WTC11 (cell line): ENCODE data around the gene ZNF581. TPM values are rescaled to one million over a fixed set of nuclear protein-coding genes. Genes with fewer than 3 reads are reported as not detected.

Source experiments
- ATAC-seq: fragments of 200-7000 bp; cut with Tn5 transposase; 2 replicates; pipeline ENCODE4 v1.10.0; 2021; ENCODE audit warnings: mild to moderate bottlenecking, moderate library complexity
- CTCF ChIA-PET: fragments of 300-600 bp; sonication (Branson Sonifier 250); formaldehyde crosslinking; loops from one replicate; lab custom pipeline; 2021; ENCODE audit warnings: antibody characterized with exemption; lab: Charles Lee
- POLR2A ChIA-PET: fragments of 350-600 bp; sonication (Branson Sonifier 250); formaldehyde crosslinking; loops from one replicate; lab custom pipeline; 2021; ENCODE audit warnings: antibody characterized with exemption; lab: Charles Lee
- DNase-seq: peaks from one replicate; pipeline ENCODE4 v3.0.0; 2021; ENCODE audit warnings: low spot score
- H3K27ac Mint-ChIP-seq: 2 replicates; pipeline ENCODE4 v1.8.0; 2021; ENCODE audit warnings: mixed read lengths
- H3K27me3 Mint-ChIP-seq: 2 replicates; pipeline ENCODE4 v1.8.0; 2021; ENCODE audit warnings: low read depth, mild to moderate bottlenecking, moderate library complexity, mixed read lengths
- H3K36me3 Mint-ChIP-seq: 2 replicates; pipeline ENCODE4 v1.8.0; 2021; ENCODE audit warnings: mixed read lengths
- H3K4me1 Mint-ChIP-seq: 2 replicates; pipeline ENCODE4 v1.8.0; 2022; ENCODE audit warnings: mixed read lengths
- H3K4me3 Mint-ChIP-seq: 2 replicates; pipeline ENCODE4 v1.8.0; 2021; ENCODE audit warnings: mild to moderate bottlenecking, moderate library complexity, mixed read lengths
- H3K9me3 Mint-ChIP-seq: 2 replicates; pipeline ENCODE4 v1.8.0; 2021; ENCODE audit warnings: mixed read lengths
- ATF2 ChIP-seq: sonication (generic); formaldehyde crosslinking; IDR thresholded peaks from 2 replicates; pipeline ENCODE4 v1.8.1; 2022; ENCODE audit warnings: low read depth, missing genetic modification reagents, borderline replicate concordance
- ATF3 ChIP-seq: sonication (generic); formaldehyde crosslinking; conservative IDR thresholded peaks from 2 replicates; pipeline ENCODE4 v1.8.1; 2022; ENCODE audit warnings: mild to moderate bottlenecking, missing genetic modification reagents
- CDX4 ChIP-seq: fragments of 250-450 bp; sonication (Bioruptor Pico); IDR thresholded peaks from 2 replicates; pipeline ENCODE4 v1.9.0; 2021; ENCODE audit warnings: moderate library complexity, mild to moderate bottlenecking, inconsistent platforms, borderline replicate concordance
- CTCF ChIP-seq: fragments of 200-600 bp; IDR thresholded peaks from 2 replicates; pipeline ENCODE4 v1.8.0; 2022; ENCODE audit warnings: antibody characterized with exemption
- E2F1 ChIP-seq: sonication (generic); formaldehyde crosslinking; IDR thresholded peaks from 2 replicates; pipeline ENCODE4 v1.8.0; 2022; ENCODE audit warnings: mild to moderate bottlenecking, missing genetic modification reagents
- ETV6 ChIP-seq: sonication (generic); formaldehyde crosslinking; IDR thresholded peaks from 2 replicates; pipeline ENCODE4 v1.8.1; 2022; ENCODE audit warnings: mild to moderate bottlenecking, missing genetic modification reagents
- FOXK1 ChIP-seq: sonication (generic); formaldehyde crosslinking; IDR thresholded peaks from 2 replicates; pipeline ENCODE4 v1.8.0; 2022; ENCODE audit warnings: mild to moderate bottlenecking, moderate library complexity, missing genetic modification reagents
- IRF1 ChIP-seq: sonication (generic); formaldehyde crosslinking; IDR thresholded peaks from 2 replicates; pipeline ENCODE4 v1.8.0; 2023; ENCODE audit warnings: missing genetic modification reagents
- MXD4 ChIP-seq: fragments of 250-450 bp; sonication (Bioruptor Pico); IDR thresholded peaks from 2 replicates; pipeline ENCODE4 v1.8.0; 2021; ENCODE audit warnings: mild to moderate bottlenecking, moderate library complexity, borderline replicate concordance
- MYBL2 ChIP-seq: sonication (generic); formaldehyde crosslinking; IDR thresholded peaks from 2 replicates; pipeline ENCODE4 v1.8.1; 2023; ENCODE audit warnings: mild to moderate bottlenecking, moderate library complexity, missing genetic modification reagents
- OVOL2 ChIP-seq: fragments of 250-450 bp; sonication (Bioruptor Pico); IDR thresholded peaks from 2 replicates; pipeline ENCODE4 v1.9.0; 2021; ENCODE audit warnings: mild to moderate bottlenecking, borderline replicate concordance
- SMAD3 ChIP-seq: sonication (generic); formaldehyde crosslinking; IDR thresholded peaks from 2 replicates; pipeline ENCODE4 v1.8.0; 2022; ENCODE audit warnings: missing genetic modification reagents, mild to moderate bottlenecking, borderline replicate concordance
- SOX15 ChIP-seq: fragments of 250-450 bp; sonication (Bioruptor Pico); IDR thresholded peaks from 2 replicates; pipeline ENCODE4 v1.9.0; 2021; ENCODE audit warnings: mild to moderate bottlenecking
- USF1 ChIP-seq: sonication (generic); formaldehyde crosslinking; IDR thresholded peaks from 2 replicates; pipeline ENCODE4 v1.8.0; 2022; ENCODE audit warnings: mild to moderate bottlenecking, missing genetic modification reagents
- ZNF263 ChIP-seq: sonication (generic); formaldehyde crosslinking; IDR thresholded peaks from 2 replicates; pipeline ENCODE4 v1.8.1; 2022; ENCODE audit warnings: low read depth, mild to moderate bottlenecking, moderate library complexity, missing genetic modification reagents
- ZNF281 ChIP-seq: sonication (generic); formaldehyde crosslinking; IDR thresholded peaks from 2 replicates; pipeline ENCODE4 v1.8.0; 2023; ENCODE audit warnings: mild to moderate bottlenecking, missing genetic modification reagents
- ZNF423 ChIP-seq: fragments of 250-450 bp; sonication (Bioruptor Pico); IDR thresholded peaks from 2 replicates; pipeline ENCODE4 v2.1.2; 2022; ENCODE audit warnings: mild to moderate bottlenecking, moderate library complexity
- ZNF512 ChIP-seq: sonication (generic); formaldehyde crosslinking; IDR thresholded peaks from 2 replicates; pipeline ENCODE4 v1.8.1; 2022; ENCODE audit warnings: missing genetic modification reagents, borderline replicate concordance
- ZNF532 ChIP-seq: fragments of 250-450 bp; sonication (Bioruptor Pico); IDR thresholded peaks from 2 replicates; pipeline ENCODE4 v1.9.0; 2021; ENCODE audit warnings: mild to moderate bottlenecking, borderline replicate concordance
- total RNA-seq: library from RNA; stranded (reverse); gene quantifications from 3 replicates; pipeline ENCODE4 v1.2.3, GENCODE V29; 2021

ZNF581 gene
- total RNA-seq, 1 experiment from 2014 or later: 100 TPM

GRCh38 chr19:55658846-55659459 is 15.5 kb downstream of the ZNF581 start (continued):
- TF ChIP-seq CDX4 (CRISPR knock-in tag): no peak
- TF ChIP-seq ATF2 (CRISPR knock-in tag): no peak
- TF ChIP-seq IRF1: no peak
- TF ChIP-seq ZNF512 (CRISPR knock-in tag): no peak
- no peak for TF ChIP-seq ZNF423 (CRISPR knock-in tag)
- TF ChIP-seq, all 79 proteins: peak for 0

GRCh38 chr19:55659822-55660221 is 16.4 kb downstream of the ZNF581 start:
- CTCF ChIA-PET: interaction anchor here (0.6 to 1.0 kb wide), 2 partner anchors 12 to 44 kb away, joined by 4 read pairs; no protein-coding TSS in a partner anchor
- H3K27me3 Mint-ChIP-seq: no peaks in the 10 kb centered on the region; the same call in 1 of the 2 replicates
- no peaks in the 10 kb centered on the region for H3K9me3 Mint-ChIP-seq
- POLR2A ChIA-PET: no interaction called here
- peaks cover 50% of the 10 kb centered on the region for H3K36me3 Mint-ChIP-seq
- TF ChIP-seq FOXK1: no peak
- TF ChIP-seq ATF3: no peak
- TF ChIP-seq E2F1 (CRISPR knock-in tag): no peak
- TF ChIP-seq MXD4: no peak
- no peak for TF ChIP-seq ZNF281 (CRISPR knock-in tag)
- TF ChIP-seq ETV6: no peak
- TF ChIP-seq ZNF263 (CRISPR knock-in tag): no peak
- no peak for TF ChIP-seq SOX15 (CRISPR knock-in tag)
- TF ChIP-seq MYBL2: no peak
- no peak for TF ChIP-seq ZNF532 (CRISPR knock-in tag)
- TF ChIP-seq CTCF: no peak
- no peak for TF ChIP-seq SMAD3 (CRISPR knock-in tag)
- no peak for TF ChIP-seq USF1 (CRISPR knock-in tag)
- no peak for TF ChIP-seq OVOL2 (CRISPR knock-in tag)
- H3K27ac Mint-ChIP-seq: peak overlapping the region; percentile 84
- no peak overlapping the region for H3K4me3 Mint-ChIP-seq
- H3K4me1 Mint-ChIP-seq: peaks cover 31% of the 10 kb centered on the region
- DNase-seq (no peak), ATAC-seq (no peak)
